GM06990 (cell line): ENCODE results near the gene HPN.

Experiments
- DNase-seq: peaks from one replicate; pipeline ENCODE4 v3.0.0-alpha.2; 2011; ENCODE audit not compliant: insufficient read length; ENCODE audit errors: extremely low read depth
- H3K27me3 ChIP-seq: replicated peaks from 2 replicates; pipeline ENCODE4 v1.6.0; 2011; ENCODE audit warnings: low read length; ENCODE audit not compliant: control insufficient read depth, insufficient read depth
- H3K36me3 ChIP-seq: 2 replicates; pipeline ENCODE4 v1.5.1; 2011; ENCODE audit warnings: low read length; ENCODE audit not compliant: control insufficient read depth, insufficient read depth
- H3K4me3 ChIP-seq: replicated peaks from 2 replicates; pipeline ENCODE4 v1.5.1; 2011; ENCODE audit warnings: low read depth, mild to moderate bottlenecking, control low read depth, low read length
- CTCF ChIP-seq: IDR thresholded peaks from 2 replicates; pipeline ENCODE4 v1.5.1; 2011; ENCODE audit warnings: low read length, control low read depth, mild to moderate bottlenecking, inconsistent platforms; ENCODE audit not compliant: insufficient read depth, poor library complexity, severe bottlenecking

HPN gene

GRCh38 chr19:35076657-35077056 lies 35.1 kb downstream of the HPN start:
- DNase-seq = no peak
- Histone ChIP-seq H3K4me3 (no peak overlapping the region), H3K36me3 (no peaks in the 10 kb centered on the region), H3K27me3 (no peaks in the 10 kb centered on the region)
- no peak for TF ChIP-seq CTCF

GRCh38 chr19:35077411-35078223 lies 36.1 kb downstream of the HPN start:
- no peak for TF ChIP-seq CTCF
- no peak for DNase-seq
- Histone ChIP-seq H3K36me3 (no peaks in the 10 kb centered on the region), H3K27me3 (no peaks in the 10 kb centered on the region), H3K4me3 (no peak overlapping the region)

GRCh38 chr19:35079826-35080225 lies 38.3 kb downstream of the HPN start:
- H3K36me3 ChIP-seq = no peaks in the 10 kb centered on the region
- no peak for DNase-seq

GRCh38 chr19:35080613-35081170 lies 39.2 kb downstream of the HPN start:
- no peaks in the 10 kb centered on the region for H3K36me3 ChIP-seq
- no peaks in the 10 kb centered on the region for H3K27me3 ChIP-seq
- no peak for TF ChIP-seq CTCF
- no peak overlapping the region for H3K4me3 ChIP-seq
- DNase-seq = no peak

More at GRCh38 chr19:35079826-35080225, 38.3 kb downstream of the HPN start:
- TF ChIP-seq CTCF = no peak
- no peak overlapping the region for H3K4me3 ChIP-seq
- no peaks in the 10 kb centered on the region for H3K27me3 ChIP-seq

GRCh38 chr19:35081201-35081600 lies 39.7 kb downstream of the HPN start:
- no peak overlapping the region for H3K4me3 ChIP-seq
- no peaks in the 10 kb centered on the region for H3K27me3 ChIP-seq
- TF ChIP-seq CTCF = no peak
- no peak for DNase-seq
- H3K36me3 ChIP-seq = no peaks in the 10 kb centered on the region
